Activated B cell treated with CpG ODN at 0.5 μM for 24 hours (primary cell): ENCODE results near the gene OSBPL3. TPM values are rescaled to one million over a fixed set of nuclear protein-coding genes. Genes with fewer than 3 reads are reported as not detected.

Source experiments
- ATAC-seq: fragments of 200-7000 bp; cut with Tn5 transposase; one replicate; pipeline ENCODE4 v1.10.0; 2021; ENCODE audit warnings: low read depth, mild to moderate bottlenecking, moderate library complexity
- CTCF ChIA-PET: fragments of 350-600 bp; sonication (Branson Sonifier 250); formaldehyde crosslinking; loops from one replicate; lab custom pipeline; 2021; ENCODE audit warnings: antibody characterized with exemption; lab: Charles Lee
- POLR2A ChIA-PET: fragments of 350-600 bp; sonication (Branson Sonifier 250); formaldehyde crosslinking; loops from one replicate; lab custom pipeline; 2021; ENCODE audit warnings: antibody characterized with exemption; lab: Charles Lee
- DNase-seq: peaks from one replicate; pipeline ENCODE4 v3.0.0; 2022
- H3K27ac Mint-ChIP-seq: one replicate; pipeline ENCODE4 v1.8.0; 2020; ENCODE audit warnings: mixed read lengths
- H3K27me3 Mint-ChIP-seq: one replicate; pipeline ENCODE4 v1.8.0; 2021; ENCODE audit warnings: mixed read lengths
- H3K36me3 Mint-ChIP-seq: one replicate; pipeline ENCODE4 v1.8.0; 2021; ENCODE audit warnings: low read depth, mixed read lengths
- H3K4me1 Mint-ChIP-seq: one replicate; pipeline ENCODE4 v1.8.0; 2021; ENCODE audit warnings: mixed read lengths
- H3K4me3 Mint-ChIP-seq: one replicate; pipeline ENCODE4 v1.8.0; 2020; ENCODE audit warnings: mild to moderate bottlenecking, mixed read lengths
- H3K9me3 Mint-ChIP-seq: one replicate; pipeline ENCODE4 v1.8.0; 2020; ENCODE audit warnings: mixed read lengths
- CTCF ChIP-seq: fragments of 200-600 bp; IDR thresholded peaks from one replicate; pipeline ENCODE4 v1.8.0; 2022; ENCODE audit warnings: antibody characterized with exemption, mild to moderate bottlenecking
- intact Hi-C: fragments of 100-400 bp; cut with micrococcal nuclease; formaldehyde crosslinking; loops from one replicate; pipeline ENCODE4 v1.15.1; 2024
- total RNA-seq: library from RNA; stranded (reverse); gene quantifications from 2 replicates; pipeline ENCODE4 v1.2.3, GENCODE V29; 2022

OSBPL3 gene
- total RNA-seq, 1 donor from 2014 or later = 33.3 TPM

GRCh38 chr7:24860611-24861010, 119.4 kb downstream of the OSBPL3 start:
- no peak for ATAC-seq
- H3K27ac Mint-ChIP-seq = no peak overlapping the region
- peaks cover 39% of the 10 kb centered on the region for H3K36me3 Mint-ChIP-seq
- ChIA-PET CTCF (no interaction called here), POLR2A (no interaction called here)
- no peaks in the 10 kb centered on the region for H3K9me3 Mint-ChIP-seq
- no peak for DNase-seq
- no peaks in the 10 kb centered on the region for H3K4me1 Mint-ChIP-seq
- no peak overlapping the region for H3K4me3 Mint-ChIP-seq
- H3K27me3 Mint-ChIP-seq = no peaks in the 10 kb centered on the region
- TF ChIP-seq CTCF = no peak
- intact Hi-C loops = no loop called here

DNA sequence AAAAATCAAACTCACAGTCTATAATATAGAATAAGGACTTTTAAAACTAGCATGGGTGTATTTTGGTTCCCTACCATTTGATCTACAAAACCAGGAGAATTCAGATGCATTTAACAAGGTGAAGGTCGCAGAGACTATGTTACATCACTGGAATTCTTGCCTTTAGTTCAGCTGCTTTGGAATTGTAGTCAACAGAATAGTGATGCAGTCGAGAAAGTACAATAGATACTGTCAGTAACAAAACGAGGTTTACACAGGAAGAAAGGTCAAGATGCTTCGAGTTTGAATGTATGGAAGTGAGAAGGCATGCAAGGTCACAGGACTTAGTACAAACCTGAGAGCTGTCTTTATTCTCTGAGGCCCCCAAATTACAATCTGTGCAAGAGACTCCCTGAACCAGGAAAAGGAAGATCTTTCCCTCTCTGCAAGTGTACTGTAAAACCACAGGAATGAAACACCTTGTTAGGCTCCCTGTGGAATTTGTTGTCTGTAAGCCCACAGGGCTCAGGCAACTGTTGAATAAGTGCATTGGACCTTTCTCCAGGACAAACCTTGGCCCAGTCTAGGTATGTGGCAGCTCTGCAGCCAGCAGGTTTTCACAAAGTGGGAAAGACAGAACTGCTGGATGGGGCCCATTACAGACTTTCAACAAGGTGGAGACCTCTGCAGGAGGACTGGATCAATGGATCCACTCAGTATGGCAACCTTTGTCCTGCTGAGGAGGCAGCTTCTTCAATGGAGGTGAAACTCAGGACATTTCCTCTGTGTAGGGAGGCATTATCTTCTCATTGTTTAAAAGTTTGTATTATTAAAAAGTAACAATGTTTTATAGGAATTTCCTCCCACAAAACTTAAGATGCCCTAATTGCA, 121.6 kb downstream of the OSBPL3 start:
- no peak overlapping the region for H3K4me3 Mint-ChIP-seq
- H3K36me3 Mint-ChIP-seq = peaks cover 27% of the 10 kb centered on the region
- no peaks in the 10 kb centered on the region for H3K27me3 Mint-ChIP-seq
- CTCF ChIA-PET = interaction anchor here (0.7 kb wide), 1 partner anchor 46 kb away, joined by 3 read pairs; no protein-coding TSS in a partner anchor
- H3K9me3 Mint-ChIP-seq = no peaks in the 10 kb centered on the region
- intact Hi-C loops = no loop called here
- no peak for TF ChIP-seq CTCF
- POLR2A ChIA-PET = no interaction called here
- no peaks in the 10 kb centered on the region for H3K4me1 Mint-ChIP-seq
- ATAC-seq (no peak), DNase-seq (no peak)
- H3K27ac Mint-ChIP-seq = no peak overlapping the region

DNA sequence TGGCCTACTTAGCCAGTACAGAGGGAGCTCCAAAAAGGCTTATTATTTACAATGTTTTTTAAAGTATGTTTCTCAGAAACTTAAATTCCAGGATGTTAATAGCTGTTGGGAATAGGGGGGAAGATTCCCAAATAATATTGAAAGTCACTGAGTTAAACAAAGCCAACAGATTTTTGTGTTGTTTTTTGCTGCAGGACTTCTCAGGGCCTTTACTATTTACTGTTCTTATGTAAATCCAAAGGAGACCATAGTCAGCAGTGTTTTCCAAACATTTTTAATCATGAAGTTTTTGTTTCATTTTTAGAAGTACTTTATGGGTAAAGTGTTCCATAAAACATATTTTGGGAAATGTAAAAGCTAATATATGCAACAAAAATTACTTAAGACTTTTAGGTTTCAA, 122.4 kb downstream of the OSBPL3 start:
- DNase-seq (no peak), ATAC-seq (no peak)
- TF ChIP-seq CTCF = no peak
- Mint-ChIP-seq H3K27me3 (no peaks in the 10 kb centered on the region), H3K9me3 (no peaks in the 10 kb centered on the region), H3K36me3 (peaks cover 20% of the 10 kb centered on the region), H3K4me1 (no peaks in the 10 kb centered on the region), H3K4me3 (no peak overlapping the region), H3K27ac (no peak overlapping the region)
- ChIA-PET POLR2A (interaction anchor here (0.8 kb wide), 1 partner anchor 14 kb away, joined by 3 read pairs; no protein-coding TSS in a partner anchor), CTCF (no interaction called here)
- intact Hi-C loops = no loop called here

DNA sequence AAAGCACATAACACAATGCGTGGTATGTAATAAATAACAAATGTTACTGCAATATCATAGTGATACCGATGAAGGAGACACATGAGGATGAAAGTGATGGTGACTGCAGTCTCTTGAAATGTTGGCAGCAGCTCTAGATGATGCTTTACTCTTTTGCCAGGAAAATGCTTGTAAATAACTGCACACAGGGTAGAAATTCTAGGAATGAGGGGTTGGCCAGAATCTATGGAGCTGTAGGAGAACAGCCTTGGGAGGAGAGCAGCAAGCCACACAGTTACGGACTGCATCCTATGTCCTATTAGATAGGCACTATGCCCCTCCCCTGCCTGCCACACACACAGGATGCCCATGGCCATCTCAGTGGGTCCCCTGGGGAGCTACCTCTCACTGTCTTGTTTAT, 125.1 kb downstream of the OSBPL3 start:
- peaks cover 27% of the 10 kb centered on the region for H3K36me3 Mint-ChIP-seq
- no peak for TF ChIP-seq CTCF
- H3K4me1 Mint-ChIP-seq = peaks cover 2% of the 10 kb centered on the region
- no peak overlapping the region for H3K27ac Mint-ChIP-seq
- ChIA-PET CTCF (interaction anchor here (0.7 to 1.0 kb wide), 2 partner anchors 9 to 124 kb away, joined by 3 read pairs; no protein-coding TSS in a partner anchor), POLR2A (interaction anchor here (0.7 kb wide), 1 partner anchor 8 kb away, joined by 4 read pairs; no protein-coding TSS in a partner anchor)
- intact Hi-C loops = no loop called here
- H3K27me3 Mint-ChIP-seq = no peaks in the 10 kb centered on the region
- H3K4me3 Mint-ChIP-seq = no peak overlapping the region
- DNase-seq (no peak), ATAC-seq (no peak)
- no peaks in the 10 kb centered on the region for H3K9me3 Mint-ChIP-seq

DNA sequence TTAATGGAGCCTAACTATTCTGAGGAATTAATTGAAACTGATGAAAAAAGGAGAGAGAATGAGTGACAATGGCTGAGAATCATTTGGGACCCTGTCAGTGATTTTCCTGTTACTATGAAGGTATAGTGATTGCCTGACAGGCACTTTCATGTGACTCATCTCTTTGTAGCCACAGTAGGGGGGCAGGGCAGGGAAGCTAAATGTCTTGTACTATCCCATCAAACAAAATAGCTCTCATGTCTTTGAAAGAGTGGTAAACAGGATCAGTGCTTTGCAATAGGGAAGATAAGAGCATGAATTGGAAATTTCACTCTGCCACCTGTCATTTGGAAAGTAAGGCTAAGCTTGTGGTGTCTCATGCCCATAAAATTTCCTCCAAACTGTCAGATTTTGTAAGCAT, 128.2 kb downstream of the OSBPL3 start:
- H3K27ac Mint-ChIP-seq = no peak overlapping the region
- TF ChIP-seq CTCF = no peak

More for the DNA sequence above, 128.2 kb downstream of the OSBPL3 start:
- CTCF ChIA-PET = interaction anchor here (0.7 kb wide), 1 partner anchor 40 kb away, joined by 3 read pairs; no protein-coding TSS in a partner anchor
- Mint-ChIP-seq H3K36me3 (peaks cover 41% of the 10 kb centered on the region), H3K9me3 (no peaks in the 10 kb centered on the region), H3K27me3 (no peaks in the 10 kb centered on the region), H3K4me1 (peaks cover 7% of the 10 kb centered on the region), H3K4me3 (no peak overlapping the region)
- ATAC-seq (no peak), DNase-seq (no peak)
- intact Hi-C loops = no loop called here
- POLR2A ChIA-PET = no interaction called here
